ENCODE results near the gene NCOA7. TPM values are rescaled to one million over a fixed set of nuclear protein-coding genes. Genes with fewer than 3 reads are reported as not detected.

Gene NCOA7
- total and polyA plus RNA-seq, 2 of the 8 experiments (the other 6 are each of a cell fraction or from before 2014, with no cell fraction given), result 2.6 to 10.7 TPM

DNA sequence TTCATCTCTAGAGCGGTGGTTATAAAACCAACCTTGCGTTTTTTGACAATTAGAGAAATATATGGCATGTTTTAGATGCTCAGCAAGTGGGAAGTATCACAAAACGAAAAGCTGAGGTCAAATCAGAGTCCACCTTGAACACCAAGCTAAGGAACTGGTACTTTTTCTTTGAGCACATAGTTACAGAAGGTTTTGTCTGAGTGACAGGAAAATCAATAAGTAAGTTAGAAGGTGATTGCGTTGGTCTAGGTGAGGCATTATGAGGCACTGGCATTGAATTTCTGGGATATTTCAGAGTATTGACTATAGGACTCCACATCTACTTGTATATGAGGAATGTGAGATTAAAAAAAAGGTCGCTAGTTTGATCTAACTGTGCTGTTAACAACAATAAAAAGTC is 165.2 kb downstream of the NCOA7 start (continued):
- TF ChIP-seq SRF (IDR thresholded peaks at IDR 0.05; ENCODE audit: low read depth, low read length) (no peak), TAF7 (optimal IDR thresholded peaks at IDR 0.05; ENCODE audit: borderline replicate concordance, low read depth, low read length) (no peak), EGR1 (IDR thresholded peaks at IDR 0.05; ENCODE audit: borderline replicate concordance, low read depth, low read length) (no peak), CBX5 (IDR thresholded peaks at IDR 0.05; ENCODE audit: low read depth, low read length) (no peak), SP4 (IDR thresholded peaks at IDR 0.05; ENCODE audit: low read length) (no peak), EZH2 (IDR thresholded peaks at IDR 0.05; ENCODE audit: low read depth, low read length, severe bottlenecking) (no peak), EP300 (IDR thresholded peaks at IDR 0.05; ENCODE audit: borderline replicate concordance in 1 of 2, low read depth in 2 of 2, low read length in 2 of 2) (no peak), SIRT6 (IDR thresholded peaks at IDR 0.05; ENCODE audit: low read length) (no peak)
- TF ChIP-seq, protein P1, sequence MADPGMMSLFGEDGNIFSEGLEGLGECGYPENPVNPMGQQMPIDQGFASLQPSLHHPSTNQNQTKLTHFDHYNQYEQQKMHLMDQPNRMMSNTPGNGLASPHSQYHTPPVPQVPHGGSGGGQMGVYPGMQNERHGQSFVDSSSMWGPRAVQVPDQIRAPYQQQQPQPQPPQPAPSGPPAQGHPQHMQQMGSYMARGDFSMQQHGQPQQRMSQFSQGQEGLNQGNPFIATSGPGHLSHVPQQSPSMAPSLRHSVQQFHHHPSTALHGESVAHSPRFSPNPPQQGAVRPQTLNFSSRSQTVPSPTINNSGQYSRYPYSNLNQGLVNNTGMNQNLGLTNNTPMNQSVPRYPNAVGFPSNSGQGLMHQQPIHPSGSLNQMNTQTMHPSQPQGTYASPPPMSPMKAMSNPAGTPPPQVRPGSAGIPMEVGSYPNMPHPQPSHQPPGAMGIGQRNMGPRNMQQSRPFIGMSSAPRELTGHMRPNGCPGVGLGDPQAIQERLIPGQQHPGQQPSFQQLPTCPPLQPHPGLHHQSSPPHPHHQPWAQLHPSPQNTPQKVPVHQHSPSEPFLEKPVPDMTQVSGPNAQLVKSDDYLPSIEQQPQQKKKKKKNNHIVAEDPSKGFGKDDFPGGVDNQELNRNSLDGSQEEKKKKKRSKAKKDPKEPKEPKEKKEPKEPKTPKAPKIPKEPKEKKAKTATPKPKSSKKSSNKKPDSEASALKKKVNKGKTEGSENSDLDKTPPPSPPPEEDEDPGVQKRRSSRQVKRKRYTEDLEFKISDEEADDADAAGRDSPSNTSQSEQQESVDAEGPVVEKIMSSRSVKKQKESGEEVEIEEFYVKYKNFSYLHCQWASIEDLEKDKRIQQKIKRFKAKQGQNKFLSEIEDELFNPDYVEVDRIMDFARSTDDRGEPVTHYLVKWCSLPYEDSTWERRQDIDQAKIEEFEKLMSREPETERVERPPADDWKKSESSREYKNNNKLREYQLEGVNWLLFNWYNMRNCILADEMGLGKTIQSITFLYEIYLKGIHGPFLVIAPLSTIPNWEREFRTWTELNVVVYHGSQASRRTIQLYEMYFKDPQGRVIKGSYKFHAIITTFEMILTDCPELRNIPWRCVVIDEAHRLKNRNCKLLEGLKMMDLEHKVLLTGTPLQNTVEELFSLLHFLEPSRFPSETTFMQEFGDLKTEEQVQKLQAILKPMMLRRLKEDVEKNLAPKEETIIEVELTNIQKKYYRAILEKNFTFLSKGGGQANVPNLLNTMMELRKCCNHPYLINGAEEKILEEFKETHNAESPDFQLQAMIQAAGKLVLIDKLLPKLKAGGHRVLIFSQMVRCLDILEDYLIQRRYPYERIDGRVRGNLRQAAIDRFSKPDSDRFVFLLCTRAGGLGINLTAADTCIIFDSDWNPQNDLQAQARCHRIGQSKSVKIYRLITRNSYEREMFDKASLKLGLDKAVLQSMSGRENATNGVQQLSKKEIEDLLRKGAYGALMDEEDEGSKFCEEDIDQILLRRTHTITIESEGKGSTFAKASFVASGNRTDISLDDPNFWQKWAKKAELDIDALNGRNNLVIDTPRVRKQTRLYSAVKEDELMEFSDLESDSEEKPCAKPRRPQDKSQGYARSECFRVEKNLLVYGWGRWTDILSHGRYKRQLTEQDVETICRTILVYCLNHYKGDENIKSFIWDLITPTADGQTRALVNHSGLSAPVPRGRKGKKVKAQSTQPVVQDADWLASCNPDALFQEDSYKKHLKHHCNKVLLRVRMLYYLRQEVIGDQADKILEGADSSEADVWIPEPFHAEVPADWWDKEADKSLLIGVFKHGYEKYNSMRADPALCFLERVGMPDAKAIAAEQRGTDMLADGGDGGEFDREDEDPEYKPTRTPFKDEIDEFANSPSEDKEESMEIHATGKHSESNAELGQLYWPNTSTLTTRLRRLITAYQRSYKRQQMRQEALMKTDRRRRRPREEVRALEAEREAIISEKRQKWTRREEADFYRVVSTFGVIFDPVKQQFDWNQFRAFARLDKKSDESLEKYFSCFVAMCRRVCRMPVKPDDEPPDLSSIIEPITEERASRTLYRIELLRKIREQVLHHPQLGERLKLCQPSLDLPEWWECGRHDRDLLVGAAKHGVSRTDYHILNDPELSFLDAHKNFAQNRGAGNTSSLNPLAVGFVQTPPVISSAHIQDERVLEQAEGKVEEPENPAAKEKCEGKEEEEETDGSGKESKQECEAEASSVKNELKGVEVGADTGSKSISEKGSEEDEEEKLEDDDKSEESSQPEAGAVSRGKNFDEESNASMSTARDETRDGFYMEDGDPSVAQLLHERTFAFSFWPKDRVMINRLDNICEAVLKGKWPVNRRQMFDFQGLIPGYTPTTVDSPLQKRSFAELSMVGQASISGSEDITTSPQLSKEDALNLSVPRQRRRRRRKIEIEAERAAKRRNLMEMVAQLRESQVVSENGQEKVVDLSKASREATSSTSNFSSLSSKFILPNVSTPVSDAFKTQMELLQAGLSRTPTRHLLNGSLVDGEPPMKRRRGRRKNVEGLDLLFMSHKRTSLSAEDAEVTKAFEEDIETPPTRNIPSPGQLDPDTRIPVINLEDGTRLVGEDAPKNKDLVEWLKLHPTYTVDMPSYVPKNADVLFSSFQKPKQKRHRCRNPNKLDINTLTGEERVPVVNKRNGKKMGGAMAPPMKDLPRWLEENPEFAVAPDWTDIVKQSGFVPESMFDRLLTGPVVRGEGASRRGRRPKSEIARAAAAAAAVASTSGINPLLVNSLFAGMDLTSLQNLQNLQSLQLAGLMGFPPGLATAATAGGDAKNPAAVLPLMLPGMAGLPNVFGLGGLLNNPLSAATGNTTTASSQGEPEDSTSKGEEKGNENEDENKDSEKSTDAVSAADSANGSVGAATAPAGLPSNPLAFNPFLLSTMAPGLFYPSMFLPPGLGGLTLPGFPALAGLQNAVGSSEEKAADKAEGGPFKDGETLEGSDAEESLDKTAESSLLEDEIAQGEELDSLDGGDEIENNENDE (IDR thresholded peaks at IDR 0.05; ENCODE audit: insufficient replicate concordance, low read length), result no peak
- TF ChIP-seq, protein P2, sequence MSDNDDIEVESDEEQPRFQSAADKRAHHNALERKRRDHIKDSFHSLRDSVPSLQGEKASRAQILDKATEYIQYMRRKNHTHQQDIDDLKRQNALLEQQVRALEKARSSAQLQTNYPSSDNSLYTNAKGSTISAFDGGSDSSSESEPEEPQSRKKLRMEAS (IDR thresholded peaks at IDR 0.05), result no peak
